Measurements from ENCODE around the gene CLIC6. TPM values are rescaled to one million over a fixed set of nuclear protein-coding genes. Genes with fewer than 3 reads are reported as not detected.

CLIC6 gene
- total and polyA plus RNA-seq, 9 of the 15 experiments (the other 6 are each of a cell fraction or from before 2014, with no cell fraction given), result not detected

- H3K9me3 ChIP-seq (replicated peaks; ENCODE audit: control insufficient read depth, insufficient read depth, low read depth, low read length), result no peaks in the 10 kb centered on the region
- POLR2A ChIA-PET, result interaction anchor here (0.6 kb wide), 1 partner anchor 550 kb away, joined by 3 read pairs; no protein-coding TSS in a partner anchor
- no peak overlapping the region for H3K4me2 ChIP-seq (ENCODE audit: insufficient read depth, low read length)
- no peak for FAIRE-seq
- no peak overlapping the region for H3K27ac ChIP-seq (ENCODE audit: extremely low read depth, low read depth, low read length)
- no peak for DNase-seq (ENCODE audit: extremely low read depth in 1 of 4, low spot score in 3 of 4)
- peaks cover 4% of the 10 kb centered on the region; the same call in 1 of the 2 replicates for H4K20me1 ChIP-seq (replicated peaks; ENCODE audit: control insufficient read depth, insufficient read depth, low read length)
- no peaks in the 10 kb centered on the region for H3K36me3 ChIP-seq (ENCODE audit: control insufficient read depth, insufficient read depth, low read length)
- H3K27me3 ChIP-seq (ENCODE audit: control insufficient read depth in 2 of 2, insufficient read depth in 2 of 2, low read length in 2 of 2), result peaks cover 65 to 80% of the 10 kb centered on the region in 2 experiments
- no peak overlapping the region for H3K9ac ChIP-seq (ENCODE audit: insufficient read depth in 1 of 2, low read depth in 2 of 2, low read length in 2 of 2)
- no peaks in the 10 kb centered on the region for H3K79me2 ChIP-seq (ENCODE audit: control insufficient read depth, insufficient read depth, low read length)
- no peak for ATAC-seq
- CTCF ChIA-PET (ENCODE audit: low intra/inter-chr PET ratio), result no interaction called here
- no peak for TF ChIP-seq CHD1 (IDR thresholded peaks at IDR 0.05; ENCODE audit: low read length)
- no peak for TF ChIP-seq MAFK (IDR thresholded peaks at IDR 0.05; ENCODE audit: low read length)
- TF ChIP-seq PCBP2 (IDR thresholded peaks at IDR 0.05; ENCODE audit: low read depth, low read length, poor library complexity, severe bottlenecking), result no peak
- TF ChIP-seq ZNF444 (CRISPR knock-in tag; IDR thresholded peaks at IDR 0.05), result no peak
- TF ChIP-seq SMAD3 (CRISPR knock-in tag; conservative IDR thresholded peaks at IDR 0.05), result no peak
- intact Hi-C loops (cut with micrococcal nuclease), result no loop called here
- H2AFZ ChIP-seq (ENCODE audit: low read depth, low read length), result no peak overlapping the region
- H3K4me3 ChIP-seq, result no peak overlapping the region
- in situ Hi-C loops (cut with MboI), result no loop called here
- H3K4me1 ChIP-seq (replicated peaks in 1 of 2; ENCODE audit: control insufficient read depth in 2 of 2, insufficient read depth in 2 of 2, low read length in 2 of 2), result peaks cover 0 to 4% of the 10 kb centered on the region in 2 experiments; a peak in 1 of 5 replicates
- no peaks in the 10 kb centered on the region for H3K9me1 ChIP-seq (ENCODE audit: control insufficient read depth, insufficient read depth, low read length)
- no TSS peak for BruUV-seq (replicated peaks)
- WGBS (ENCODE audit: insufficient coverage, low coverage, missing lambda C conversion rate), result 4% methylated on average over 12 of the region's 12 CpGs
Measured at GRCh38 chr21:34703571-34703970, 34.8 kb downstream of the CLIC6 start.

- DNase-seq (ENCODE audit: extremely low read depth in 1 of 4, low spot score in 3 of 4) (no peak), ATAC-seq (no peak), FAIRE-seq (peak; percentile 37)
- no peak overlapping the region for H2AFZ ChIP-seq (ENCODE audit: low read depth, low read length)
- TF ChIP-seq CEBPB (tag; IDR thresholded peaks at IDR 0.05) (peak; percentile 88), CEBPG (CRISPR knock-in tag; IDR thresholded peaks at IDR 0.05) (no peak), CEBPG (tag; conservative IDR thresholded peaks at IDR 0.05 in 1 of 2, IDR thresholded peaks at IDR 0.05 in 1 of 2) (peak; percentile 79 to 89), BRD9 (IDR thresholded peaks at IDR 0.05; ENCODE audit: low read depth, partially characterized antibody) (no peak)
- BruUV-seq (replicated peaks), result no TSS peak
- H3K4me3 ChIP-seq, result no peak overlapping the region
- peaks cover 4% of the 10 kb centered on the region; the same call in 1 of the 2 replicates for H4K20me1 ChIP-seq (replicated peaks; ENCODE audit: control insufficient read depth, insufficient read depth, low read length)
- peaks cover 66 to 80% of the 10 kb centered on the region in 2 experiments for H3K27me3 ChIP-seq (ENCODE audit: control insufficient read depth in 2 of 2, insufficient read depth in 2 of 2, low read length in 2 of 2)
- no peaks in the 10 kb centered on the region for H3K9me1 ChIP-seq (ENCODE audit: control insufficient read depth, insufficient read depth, low read length)
- H3K9me3 ChIP-seq (replicated peaks; ENCODE audit: control insufficient read depth, insufficient read depth, low read depth, low read length), result no peaks in the 10 kb centered on the region
- no peak overlapping the region for H3K4me2 ChIP-seq (ENCODE audit: insufficient read depth, low read length)
- intact Hi-C loops (cut with micrococcal nuclease) (no loop called here), in situ Hi-C loops (cut with MboI) (no loop called here)
- peaks cover 0 to 4% of the 10 kb centered on the region in 2 experiments; a peak in 1 of 5 replicates for H3K4me1 ChIP-seq (replicated peaks in 1 of 2; ENCODE audit: control insufficient read depth in 2 of 2, insufficient read depth in 2 of 2, low read length in 2 of 2)
- 13% methylated on average over 7 of the region's 7 CpGs for WGBS (ENCODE audit: insufficient coverage, low coverage, missing lambda C conversion rate)
- POLR2A ChIA-PET, result interaction anchor here (0.6 kb wide), 1 partner anchor 550 kb away, joined by 3 read pairs; no protein-coding TSS in a partner anchor
- CTCF ChIA-PET (ENCODE audit: low intra/inter-chr PET ratio), result no interaction called here
- no peaks in the 10 kb centered on the region for H3K36me3 ChIP-seq (ENCODE audit: control insufficient read depth, insufficient read depth, low read length)
- H3K27ac ChIP-seq (ENCODE audit: extremely low read depth, low read depth, low read length), result no peak overlapping the region
- H3K9ac ChIP-seq (ENCODE audit: insufficient read depth in 1 of 2, low read depth in 2 of 2, low read length in 2 of 2), result no peak overlapping the region
- no peaks in the 10 kb centered on the region for H3K79me2 ChIP-seq (ENCODE audit: control insufficient read depth, insufficient read depth, low read length)
Measured at GRCh38 chr21:34704119-34704518, 35.3 kb downstream of the CLIC6 start.
